ENCODE data around the gene TSPAN31.
A peak's percentile ranks its signal among the peaks of the same experiment; 100 is the strongest.

Gene TSPAN31

GRCh38 chr12:57736741-57737466 lies 7.9 kb upstream of the TSPAN31 start:
- DNase-seq: no peak

DNA sequence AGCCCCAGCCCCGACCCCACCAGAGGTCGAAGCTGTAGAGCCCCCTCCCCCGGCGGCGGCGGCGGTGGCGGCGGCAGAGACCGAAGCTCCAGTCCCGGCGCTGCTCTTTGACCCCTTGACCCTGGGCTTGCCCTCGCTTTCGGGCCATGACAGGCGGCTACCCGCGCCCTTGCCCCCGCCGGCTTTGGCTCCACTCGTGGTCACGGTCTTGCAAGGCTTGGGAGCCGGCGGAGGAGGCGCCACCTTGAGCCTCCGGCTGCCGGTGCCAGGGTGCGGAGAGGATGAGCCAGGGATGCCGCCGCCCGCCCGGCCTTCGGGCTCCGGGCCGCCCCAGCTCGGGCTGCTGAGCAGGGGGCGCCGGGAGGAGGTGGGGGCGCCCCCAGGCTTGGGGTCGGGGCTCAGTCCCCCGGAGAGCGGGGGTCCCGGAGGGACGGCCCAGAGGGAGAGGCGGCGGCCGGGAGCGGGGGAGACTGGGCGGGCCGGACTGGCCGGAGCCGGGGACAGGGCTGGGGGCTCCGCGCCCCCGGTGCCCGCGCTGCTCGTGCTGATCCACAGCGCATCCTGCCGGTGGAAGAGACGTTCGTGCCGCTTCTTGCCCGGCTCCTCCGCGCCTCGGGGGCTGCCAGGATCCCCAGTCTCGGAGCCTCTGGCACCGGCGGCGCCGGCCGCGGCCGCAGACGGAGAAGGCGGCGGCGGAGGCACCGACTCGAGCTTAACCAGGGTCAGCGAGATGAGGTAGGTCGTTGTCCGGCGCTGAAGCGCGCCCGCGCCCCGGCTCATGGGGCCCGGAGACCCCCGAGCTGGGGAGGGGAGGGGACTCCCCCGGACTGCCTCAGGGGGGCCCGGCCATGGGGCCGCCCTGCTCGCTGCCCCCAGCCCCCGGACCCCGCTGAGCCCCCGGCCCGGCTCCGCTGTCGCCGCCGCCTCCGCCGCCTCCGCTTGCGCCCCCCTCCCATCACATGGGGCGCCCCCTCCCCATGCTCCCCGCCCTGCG lies 7.1 kb upstream of the TSPAN31 start:
- no peak for DNase-seq

- DNase-seq: no peak
These were observed 6.1 kb upstream of the TSPAN31 start, which contains the start of gene AGAP2 for GRCh38 chr12:57738661-57739237. AGAP2 (minus strand) TSS chr12:57738742; CDS start chr12:57738246, 496 bp downstream.

GRCh38 chr12:57739387-57739786 lies 5.5 kb upstream of the TSPAN31 start:
- no peak for DNase-seq

DNA sequence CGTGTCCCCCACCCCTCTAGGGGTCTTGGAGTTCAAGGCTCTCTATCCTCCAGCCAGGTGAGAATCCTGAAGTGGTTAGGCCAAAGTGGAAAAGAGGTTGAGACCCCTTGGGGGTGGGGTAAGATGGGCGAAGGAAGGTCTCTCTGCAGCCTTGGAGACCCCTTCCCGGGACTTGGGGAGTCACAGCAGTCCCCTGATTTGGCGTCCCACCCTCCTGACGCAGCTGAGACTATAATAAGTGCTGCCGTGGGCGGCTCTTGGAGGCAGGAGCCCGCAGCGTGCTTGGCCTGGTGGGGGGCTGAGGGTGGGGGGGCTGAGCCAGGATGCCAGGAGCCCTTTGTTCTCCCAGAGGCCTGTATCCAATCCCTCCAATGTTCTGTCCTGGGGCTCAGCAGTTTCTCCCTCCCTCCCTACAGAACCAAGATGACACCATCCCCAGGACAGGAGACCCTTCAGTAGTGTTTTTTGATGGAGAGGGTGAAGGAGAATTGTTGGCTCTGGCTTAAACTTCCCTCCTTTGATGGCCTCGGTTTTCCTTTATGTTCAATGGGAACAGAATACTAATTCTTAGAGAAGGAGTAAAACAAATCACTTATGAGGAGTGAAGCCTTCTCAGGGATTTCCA lies 4.8 kb upstream of the TSPAN31 start:
- no peak for DNase-seq

- peak in 1 of 2 donors; percentile 39 for DNase-seq
These were observed 4.0 kb upstream of the TSPAN31 start for GRCh38 chr12:57740656-57741412.

GRCh38 chr12:57741413-57741789 lies 3.4 kb upstream of the TSPAN31 start:
- DNase-seq: no peak

DNA sequence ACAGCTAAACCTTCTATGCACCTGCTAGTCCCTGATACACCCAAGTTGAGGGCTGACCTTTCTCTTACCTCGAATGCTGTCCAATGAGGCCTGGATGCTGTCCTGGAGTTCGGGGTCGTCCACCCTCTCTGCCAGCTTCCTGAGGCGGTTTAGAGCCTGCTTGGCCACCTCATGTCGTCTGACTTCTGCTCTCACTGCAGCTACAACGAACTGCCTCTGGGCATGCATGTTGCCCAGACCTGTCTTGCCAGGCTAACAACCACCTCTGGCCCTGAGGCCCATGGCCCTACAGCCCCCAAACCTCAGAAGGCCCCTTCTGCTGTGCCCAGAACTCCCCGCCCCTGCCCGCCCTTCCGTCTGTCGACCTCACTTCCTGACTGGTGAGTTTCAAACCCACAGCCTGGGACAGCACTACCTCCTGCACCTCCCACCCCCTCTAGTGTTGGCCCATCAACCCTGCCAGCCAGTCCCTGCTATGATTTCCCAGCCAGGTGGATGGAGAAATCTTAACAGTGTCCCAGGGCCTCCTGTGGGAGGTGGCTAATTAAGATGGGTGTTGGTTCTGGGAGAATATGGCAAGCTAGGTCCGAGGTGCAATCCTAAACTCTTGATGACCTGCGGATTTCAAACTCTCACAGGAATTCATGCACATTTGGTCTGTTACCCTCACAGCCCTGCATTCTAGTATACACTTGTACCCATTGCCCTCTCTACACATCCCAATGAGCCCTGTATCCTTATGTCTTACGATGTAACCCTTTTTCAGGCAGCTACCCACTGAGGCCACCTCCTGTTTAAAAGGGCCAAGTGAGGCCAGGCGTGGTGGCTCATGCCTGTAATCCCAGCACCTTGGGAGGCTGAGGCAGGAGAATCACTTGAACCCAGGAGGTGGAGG lies 2.7 kb upstream of the TSPAN31 start:
- peak in 1 of 2 donors; percentile 54 for DNase-seq

GRCh38 chr12:57743769-57744168 lies 1.1 kb upstream of the TSPAN31 start:
- no peak for DNase-seq

GRCh38 chr12:57744194-57744776 lies 554 bp upstream of the TSPAN31 start:
- DNase-seq: peak; percentile 81 to 83

- DNase-seq: peak in 1 of 2 donors; percentile 36
These were observed 644 bp downstream of the TSPAN31 start for GRCh38 chr12:57745485-57745881.

- no peak for DNase-seq
These were observed 1.2 kb downstream of the TSPAN31 start for GRCh38 chr12:57746025-57746424.

- DNase-seq: no peak
These were observed 4.2 kb downstream of the TSPAN31 start for GRCh38 chr12:57749061-57749460.

DNA sequence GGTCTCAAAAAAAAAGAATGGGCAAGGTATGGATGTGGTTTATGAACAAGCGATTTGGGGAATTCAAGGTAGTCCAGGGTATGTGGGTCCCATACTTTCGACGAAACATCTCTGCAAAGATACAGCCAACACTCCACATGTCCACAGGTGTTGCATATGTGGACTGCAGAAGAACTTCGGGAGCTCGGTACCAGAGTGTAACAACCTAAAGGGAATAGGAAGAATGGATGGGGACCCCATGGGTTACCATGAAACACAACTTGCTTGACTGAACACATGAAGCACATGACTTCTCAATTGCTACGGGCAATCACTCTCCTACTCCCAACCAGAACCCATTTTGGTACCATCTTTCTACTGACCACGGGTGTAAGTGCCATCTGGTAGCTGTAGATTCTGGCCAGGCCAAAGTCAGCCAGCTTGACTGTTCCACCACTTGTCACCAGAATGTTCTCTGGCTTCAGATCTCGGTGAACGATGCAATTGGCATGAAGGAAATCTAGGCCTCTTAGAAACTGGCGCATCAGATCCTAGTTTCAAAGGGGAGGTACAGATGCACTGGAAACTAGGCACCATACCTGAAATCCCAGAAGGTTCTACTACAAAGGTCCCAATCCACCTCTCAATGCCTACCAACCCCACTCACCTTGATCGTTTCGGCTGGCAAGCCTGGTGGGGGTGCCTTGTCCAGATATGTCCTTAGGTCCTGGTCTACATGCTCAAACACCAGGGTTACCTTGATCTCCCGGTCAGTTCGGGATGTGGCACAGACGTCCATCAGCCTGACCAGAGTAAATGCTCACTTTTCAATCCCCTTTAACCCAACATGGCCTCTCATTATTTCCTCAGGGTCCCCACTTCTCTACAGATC lies 6.0 kb downstream of the TSPAN31 start:
- DNase-seq: no peak

DNA sequence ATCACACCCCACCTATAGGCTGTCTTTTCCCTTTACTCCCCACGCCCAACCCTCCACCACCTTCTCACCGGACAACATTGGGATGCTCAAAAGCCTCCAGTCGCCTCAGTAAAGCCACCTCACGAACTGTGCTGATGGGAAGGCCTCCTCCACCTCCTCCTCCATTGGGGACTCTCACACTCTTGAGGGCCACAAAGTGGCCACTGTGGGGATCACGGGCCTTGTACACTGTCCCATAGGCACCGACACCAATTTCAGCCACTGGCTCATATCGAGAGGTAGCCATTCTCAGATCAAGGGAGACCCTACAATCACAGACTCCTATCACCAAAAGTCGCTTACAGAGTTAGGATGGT lies 6.6 kb downstream of the TSPAN31 start:
- DNase-seq: no peak

- DNase-seq: peak; percentile 99
These were observed 7.2 kb downstream of the TSPAN31 start, which contains the start of gene CDK4 for GRCh38 chr12:57751788-57752667. CDK4 (minus strand) TSS chr12:57752310; CDS start chr12:57751717, 593 bp downstream.

DNA sequence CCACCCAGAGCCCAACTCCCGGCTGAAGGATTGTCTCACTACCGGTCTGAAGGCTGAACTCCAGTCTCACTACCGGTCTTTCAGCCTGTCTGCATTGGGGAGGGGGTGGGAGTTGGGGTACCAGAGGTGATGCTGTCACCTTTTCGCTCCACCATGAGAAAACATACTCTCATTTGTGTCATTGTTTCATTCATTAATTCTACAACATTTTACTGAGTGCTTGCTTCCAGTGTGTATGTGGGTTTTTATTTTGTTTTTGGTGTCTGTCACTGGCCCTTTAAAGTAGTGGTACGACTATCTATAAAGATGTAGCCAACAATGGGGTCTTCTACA lies 7.8 kb downstream of the TSPAN31 start:
- no peak for DNase-seq

DNA sequence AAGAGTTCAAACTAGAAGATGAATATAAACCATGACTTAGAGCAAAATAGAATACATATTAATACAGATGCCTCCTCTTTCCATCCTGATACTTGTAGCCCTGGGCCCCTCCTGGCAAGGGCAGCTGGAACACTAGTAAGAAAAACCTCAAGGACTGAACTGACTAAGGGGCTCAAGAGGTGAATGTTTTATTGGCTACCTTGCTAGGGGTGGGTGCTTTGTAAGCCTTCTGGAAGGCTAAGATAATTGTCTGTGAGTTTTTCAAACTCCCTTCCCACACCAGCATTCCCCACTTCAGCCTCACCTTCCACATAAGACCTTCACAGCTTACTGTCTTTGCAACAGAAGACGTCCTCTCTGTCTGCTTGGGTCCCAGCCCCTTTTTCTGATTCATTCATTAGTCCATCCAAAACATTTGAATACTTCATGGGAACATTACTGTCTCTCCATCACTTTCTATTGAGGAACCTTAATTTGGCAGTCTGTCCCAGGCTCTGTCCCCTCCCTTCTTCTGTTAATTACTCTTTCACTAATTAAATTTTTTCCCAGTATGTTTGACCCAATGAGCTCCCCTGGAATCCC lies 9.0 kb downstream of the TSPAN31 start:
- DNase-seq: no peak
